ENCODE results near the gene ZNF446.
A peak's percentile ranks its signal among the peaks of the same experiment; 100 is the strongest.
"Not testable (repeated sequence)": the region's sequence is repeated elsewhere in the genome, so short reads cannot be mapped to it uniquely, and the experiment has no call there.

ZNF446 gene

DNA sequence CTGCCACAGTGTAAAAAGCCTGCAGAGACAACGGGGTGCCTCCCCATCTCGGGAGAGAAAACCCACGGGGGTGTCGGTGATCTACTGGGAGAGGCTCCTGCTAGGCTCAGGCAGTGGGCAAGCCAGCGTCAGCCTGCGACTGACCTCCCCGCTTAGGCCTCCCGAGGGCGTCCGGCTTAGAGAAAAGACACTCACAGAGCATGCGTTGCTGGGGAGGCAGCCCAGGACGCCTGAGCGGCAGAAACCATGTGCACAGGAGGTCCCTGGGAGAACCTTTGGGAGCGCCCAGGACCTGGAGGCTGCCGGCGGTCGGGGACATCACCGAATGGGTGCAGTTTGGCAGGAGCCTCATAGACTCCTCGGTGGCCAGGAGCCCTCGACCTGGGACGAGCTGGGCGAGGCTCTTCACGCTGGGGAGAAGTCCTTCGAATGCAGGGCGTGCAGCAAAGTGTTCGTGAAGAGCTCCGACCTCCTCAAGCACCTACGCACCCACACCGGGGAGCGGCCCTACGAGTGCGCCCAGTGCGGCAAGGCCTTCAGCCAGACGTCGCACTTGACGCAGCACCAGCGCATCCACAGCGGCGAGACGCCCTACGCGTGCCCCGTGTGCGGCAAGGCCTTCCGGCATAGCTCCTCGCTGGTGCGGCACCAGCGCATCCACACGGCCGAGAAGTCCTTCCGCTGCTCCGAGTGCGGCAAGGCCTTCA, 5.2 kb upstream of the ZNF446 start:
- not testable (repeated sequence) for DNase-seq

DNA sequence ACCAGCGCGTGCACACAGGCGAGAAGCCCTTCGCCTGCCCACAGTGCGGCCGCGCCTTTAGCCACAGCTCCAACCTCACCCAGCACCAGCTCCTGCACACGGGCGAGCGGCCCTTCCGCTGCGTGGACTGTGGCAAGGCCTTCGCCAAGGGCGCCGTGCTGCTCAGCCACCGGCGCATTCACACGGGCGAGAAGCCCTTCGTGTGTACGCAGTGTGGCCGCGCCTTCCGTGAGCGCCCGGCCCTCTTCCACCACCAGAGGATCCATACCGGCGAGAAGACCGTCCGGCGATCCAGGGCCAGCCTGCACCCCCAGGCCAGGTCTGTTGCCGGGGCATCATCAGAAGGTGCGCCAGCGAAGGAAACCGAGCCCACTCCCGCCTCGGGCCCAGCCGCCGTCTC, 4.4 kb upstream of the ZNF446 start:
- DNase-seq: no peak

DNA sequence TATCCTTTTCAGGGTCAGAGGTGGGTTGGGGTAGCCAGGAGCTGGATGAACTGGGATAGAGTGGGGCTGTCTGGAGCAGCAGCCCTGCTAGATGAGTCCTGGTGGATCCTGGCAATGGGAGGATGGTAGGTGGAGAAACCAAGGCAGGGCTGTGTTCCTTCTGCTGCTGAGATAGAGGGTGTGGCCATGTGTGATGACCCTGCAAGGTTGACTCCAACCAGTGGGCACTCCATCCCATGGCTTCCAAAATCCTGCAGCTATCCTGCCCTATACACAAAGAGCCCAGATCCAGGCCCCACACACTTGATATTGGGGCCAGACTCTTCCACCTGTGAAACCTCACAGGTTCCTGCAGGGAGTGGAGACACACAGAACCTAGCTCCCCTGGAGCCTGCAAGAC, 2.4 kb upstream of the ZNF446 start:
- no peak for DNase-seq

DNA sequence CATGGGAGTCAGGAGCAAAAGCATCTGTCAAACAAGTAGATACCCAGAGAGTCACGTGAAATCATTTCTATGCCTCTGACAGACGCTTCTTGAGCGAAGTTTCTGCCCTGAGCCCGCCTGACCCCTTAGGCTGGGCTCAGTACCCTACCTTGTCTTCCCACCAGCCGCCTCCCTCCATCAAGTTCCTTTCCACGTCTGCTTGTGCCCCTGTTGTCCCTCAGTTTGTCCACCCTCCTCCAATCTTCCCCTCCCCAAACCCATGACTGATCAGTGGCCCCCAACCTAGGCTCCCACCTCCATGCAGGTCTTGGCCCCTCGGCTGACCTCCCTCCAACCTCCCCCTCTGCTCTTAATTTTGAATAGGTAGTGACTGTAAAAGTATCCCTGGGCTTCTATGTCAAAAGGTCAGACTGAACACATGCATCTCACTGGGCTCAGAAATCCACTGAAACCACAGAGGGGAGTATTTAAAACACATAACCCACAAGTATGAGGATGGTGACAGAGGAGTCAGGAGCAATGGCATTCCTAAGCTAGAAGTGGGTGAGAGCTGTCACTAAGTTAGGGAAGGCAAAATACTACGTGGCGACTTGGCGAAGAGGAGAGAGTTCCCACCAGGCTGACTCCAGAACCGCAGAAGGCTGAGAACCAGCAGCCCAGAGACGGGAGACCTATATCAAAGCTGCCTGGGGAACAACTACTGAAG, 1.7 kb upstream of the ZNF446 start:
- DNase-seq: no peak

DNA sequence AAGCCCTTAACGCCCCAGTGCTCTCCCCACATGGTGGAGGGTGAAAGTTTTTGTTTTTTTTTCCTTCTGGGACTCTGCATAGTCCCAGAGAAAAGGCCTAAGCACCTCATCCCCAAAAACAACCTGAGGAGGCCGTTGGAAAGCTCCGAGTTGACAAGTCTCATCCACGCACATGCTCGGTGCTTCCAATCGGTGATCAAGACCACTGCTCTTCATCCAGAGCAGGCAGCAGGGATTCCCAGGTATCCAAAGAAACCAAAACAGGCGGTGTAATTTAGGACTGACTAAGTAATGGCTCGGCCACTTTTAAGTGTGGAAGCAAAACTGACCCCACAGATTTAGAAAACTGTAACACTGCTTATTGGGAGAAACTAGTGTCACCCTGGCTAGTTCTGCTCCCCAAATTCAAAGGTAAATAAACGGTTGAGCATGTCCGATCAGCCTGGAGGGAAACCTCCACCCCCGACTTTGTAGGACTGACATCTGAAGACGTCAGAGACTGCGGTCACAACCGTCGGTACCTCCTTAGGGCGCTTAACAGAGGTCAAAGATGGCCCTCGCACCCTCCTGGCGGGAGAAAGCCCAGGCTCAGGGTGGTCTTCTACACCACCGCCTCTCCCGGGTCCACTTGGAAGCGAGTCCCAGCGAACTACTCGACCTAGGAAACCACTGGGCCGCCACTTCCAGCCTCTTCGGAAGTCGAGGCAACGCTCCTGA, 997 bp upstream of the ZNF446 start:
- no peak for DNase-seq

DNA sequence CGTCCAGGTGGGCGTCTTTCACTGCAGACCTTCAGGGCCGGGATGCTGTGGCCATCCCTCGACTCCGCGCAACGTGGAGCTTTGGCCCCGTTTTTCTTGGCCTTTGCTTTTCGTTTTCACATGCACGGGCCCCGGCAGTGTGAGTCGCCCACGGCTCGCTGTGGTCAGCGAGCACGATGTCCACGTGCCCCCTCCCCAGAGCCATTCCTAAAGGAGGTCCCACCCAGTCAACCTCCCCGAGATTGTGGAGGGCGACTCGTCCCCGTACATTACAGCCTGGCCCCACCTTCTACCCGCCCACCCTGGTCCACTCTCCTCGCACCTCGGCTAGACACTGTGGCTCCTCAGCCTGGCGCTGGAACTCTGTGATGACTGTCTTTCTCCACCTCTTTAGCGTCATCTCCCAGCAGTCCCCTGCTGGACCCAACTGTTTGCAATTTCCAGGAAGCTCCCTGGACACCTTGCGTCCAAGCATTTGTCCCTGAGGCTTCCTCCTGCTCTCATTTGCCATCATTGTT, 405 bp downstream of the ZNF446 start:
- DNase-seq: no peak

DNA sequence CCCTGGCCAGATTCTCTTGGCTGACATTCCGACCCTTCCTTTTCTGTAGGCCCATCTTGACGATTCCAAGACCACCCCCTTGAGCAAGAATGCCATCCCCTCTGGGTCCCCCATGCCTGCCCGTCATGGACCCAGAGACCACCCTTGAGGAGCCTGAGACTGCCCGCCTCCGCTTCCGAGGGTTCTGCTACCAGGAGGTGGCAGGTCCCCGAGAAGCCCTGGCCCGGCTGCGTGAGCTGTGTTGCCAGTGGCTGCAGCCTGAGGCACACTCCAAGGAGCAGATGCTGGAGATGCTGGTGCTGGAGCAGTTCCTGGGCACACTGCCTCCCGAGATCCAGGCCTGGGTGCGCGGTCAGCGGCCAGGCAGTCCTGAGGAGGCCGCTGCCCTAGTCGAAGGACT, 978 bp downstream of the ZNF446 start:
- DNase-seq: no peak

DNA sequence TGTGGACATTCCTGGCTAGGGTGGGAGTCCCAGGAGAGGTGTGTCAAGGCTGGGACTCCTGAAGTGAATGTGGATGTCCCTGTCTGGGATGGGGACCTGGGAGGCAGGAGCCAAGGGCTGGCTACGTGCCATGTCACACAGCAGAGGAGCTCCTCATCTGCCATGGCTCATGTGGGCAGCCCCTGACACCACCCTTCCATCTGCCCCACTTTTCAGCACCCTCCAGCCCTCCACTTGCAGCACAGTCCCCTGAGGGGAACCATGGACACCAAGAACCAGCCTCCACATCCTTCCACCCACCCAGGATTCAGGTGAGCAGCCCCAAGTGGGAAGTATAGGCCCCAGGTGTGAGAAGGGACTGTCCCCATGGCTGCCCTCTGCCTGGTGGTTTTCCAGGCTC, 1.7 kb downstream of the ZNF446 start:
- DNase-seq: no peak

DNA sequence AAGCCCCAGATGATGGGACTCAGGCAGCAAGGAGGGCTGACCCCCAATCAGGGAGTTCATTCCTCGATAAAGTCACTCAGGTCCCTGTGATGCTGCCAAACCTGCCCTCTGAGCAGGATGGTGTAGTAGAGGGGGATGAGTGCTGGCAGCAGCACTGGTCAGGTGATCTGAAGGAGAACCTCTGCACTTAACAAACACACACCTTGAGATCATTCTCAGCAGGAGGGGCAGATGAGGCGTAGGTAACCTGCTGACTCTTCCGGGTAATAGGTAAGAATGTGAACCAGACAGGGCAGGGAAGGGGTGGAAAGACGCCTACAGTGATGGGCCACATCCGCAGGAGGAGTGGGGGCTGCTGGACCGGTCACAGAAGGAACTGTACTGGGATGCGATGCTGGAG, 3.2 kb downstream of the ZNF446 start:
- DNase-seq: no peak

DNA sequence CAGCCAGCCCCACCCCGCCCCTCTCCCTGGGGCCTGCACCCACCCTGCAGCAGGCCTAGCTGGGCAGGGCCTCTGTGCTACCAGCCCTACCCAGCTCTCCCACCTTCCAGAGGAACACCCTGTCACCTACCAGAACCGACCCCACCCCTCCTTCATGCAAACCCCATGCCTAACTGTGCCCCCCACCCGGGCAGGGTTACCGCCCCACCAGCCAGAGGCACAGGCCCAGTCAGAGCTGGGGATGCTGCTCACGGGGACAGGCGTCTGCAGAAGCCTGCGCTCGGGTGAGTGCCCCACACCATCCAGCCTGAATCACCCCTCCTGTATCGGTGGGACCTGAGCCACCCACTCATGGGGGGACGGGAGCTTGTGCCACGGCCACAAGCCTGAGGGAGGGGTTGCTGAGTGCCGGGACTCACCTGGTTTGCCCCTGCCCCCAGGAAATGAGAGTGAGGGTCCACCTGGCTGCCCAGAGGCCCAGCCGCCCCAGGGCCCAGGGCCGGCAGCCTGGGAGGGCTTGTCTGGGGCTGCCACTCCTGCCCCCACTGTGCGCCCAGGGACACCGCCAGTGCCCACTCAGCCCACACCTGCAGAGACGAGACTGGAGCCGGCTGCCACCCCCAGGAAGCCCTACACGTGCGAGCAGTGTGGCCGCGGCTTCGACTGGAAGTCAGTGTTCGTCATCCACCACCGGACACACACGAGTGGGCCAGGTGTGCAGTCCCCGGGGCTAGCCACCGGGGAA, 3.8 kb downstream of the ZNF446 start:
- DNase-seq: no peak

DNA sequence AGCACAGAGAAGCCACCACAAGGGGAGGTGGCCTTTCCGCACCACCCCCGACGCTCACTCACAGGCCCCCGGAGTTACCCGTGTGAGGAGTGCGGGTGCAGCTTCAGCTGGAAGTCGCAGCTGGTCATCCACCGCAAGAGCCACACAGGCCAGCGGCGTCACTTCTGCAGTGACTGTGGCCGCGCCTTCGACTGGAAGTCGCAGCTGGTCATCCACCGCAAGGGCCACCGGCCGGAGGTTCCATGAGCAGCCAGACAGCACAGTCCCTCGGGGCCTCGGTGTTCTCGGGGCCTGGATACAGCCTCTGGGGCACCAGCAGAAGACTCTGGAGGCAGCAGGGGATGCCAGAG, 4.3 kb downstream of the ZNF446 start:
- no peak for DNase-seq

DNA sequence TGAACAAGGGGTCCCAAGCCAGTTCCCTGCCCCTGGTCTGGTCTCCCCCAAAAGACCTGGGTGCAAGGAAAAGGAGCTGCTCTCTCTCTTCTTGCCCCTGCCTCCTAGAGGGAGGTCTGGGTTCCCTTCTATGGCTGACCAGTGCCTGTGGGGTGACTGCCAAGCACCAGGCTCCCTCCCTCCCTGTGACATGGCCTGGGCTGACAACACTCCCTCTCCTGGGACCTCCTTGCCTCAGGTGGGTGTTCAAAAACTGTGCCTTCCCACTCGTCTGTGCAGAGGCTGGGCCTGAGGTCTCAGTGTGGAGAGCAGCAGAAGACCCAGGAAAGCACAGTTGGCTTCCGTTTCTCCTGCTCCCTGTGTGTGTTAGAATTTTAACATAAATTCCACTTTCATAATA, 4.7 kb downstream of the ZNF446 start:
- no peak for DNase-seq

DNA sequence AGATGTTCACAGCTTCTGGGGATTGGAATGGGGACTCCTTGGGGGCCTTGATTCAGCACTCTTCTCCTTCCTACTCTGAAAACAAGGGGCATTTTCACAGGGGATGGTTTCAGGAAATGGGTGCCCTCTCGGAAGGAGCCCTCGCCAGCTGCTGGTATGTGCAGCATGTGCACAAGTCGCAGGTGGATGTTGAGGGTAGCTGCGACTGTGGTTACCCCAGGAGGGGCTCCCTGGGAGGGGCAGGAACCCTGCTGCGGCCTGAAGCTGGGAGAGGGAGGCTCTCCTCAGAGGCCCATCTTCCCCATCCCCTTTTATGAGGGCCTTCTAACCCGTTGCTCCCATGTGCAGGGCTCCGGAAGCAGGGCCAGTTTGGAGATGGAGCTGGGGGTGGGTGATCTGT, 6.2 kb downstream of the ZNF446 start:
- no peak for DNase-seq

DNA sequence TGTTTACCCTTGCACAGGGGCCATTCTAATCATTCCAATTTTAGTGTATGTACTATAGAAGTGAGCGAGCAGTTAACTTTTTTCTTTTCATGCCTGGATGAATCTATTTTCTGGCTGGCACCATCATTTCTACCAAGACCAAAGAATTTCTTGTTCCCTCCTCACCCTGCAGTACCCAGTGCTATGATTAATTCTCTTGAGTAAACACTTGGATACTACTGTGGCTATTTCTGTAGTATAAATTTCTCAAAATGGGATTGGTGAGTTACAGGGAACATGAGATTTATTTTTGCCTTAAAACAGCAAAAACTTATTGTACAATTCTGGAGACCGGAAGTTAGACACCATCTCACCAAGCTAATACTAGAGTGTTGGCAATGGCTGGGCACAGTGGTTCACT, 7.6 kb downstream of the ZNF446 start:
- DNase-seq: no peak

DNA sequence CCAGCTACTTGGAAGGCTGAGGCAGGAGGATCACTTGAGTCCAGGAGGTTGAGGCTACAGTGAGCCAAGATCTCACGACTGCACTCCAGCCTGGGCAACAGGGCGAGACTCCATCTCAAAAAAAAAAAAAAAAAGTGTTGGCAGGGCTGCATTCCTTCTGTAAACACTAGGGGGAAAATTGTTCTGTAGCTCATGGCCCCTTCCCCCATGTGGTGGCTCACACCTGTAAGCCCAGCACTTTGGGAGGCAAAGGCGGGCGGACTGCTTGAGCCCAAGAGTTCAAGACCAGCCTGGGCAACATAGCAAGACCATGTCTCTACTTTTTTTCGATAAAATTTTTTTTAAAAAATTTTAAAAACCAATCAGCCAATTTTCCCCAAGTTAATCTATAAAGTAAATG, 8.2 kb downstream of the ZNF446 start:
- DNase-seq: not testable (repeated sequence)

DNA sequence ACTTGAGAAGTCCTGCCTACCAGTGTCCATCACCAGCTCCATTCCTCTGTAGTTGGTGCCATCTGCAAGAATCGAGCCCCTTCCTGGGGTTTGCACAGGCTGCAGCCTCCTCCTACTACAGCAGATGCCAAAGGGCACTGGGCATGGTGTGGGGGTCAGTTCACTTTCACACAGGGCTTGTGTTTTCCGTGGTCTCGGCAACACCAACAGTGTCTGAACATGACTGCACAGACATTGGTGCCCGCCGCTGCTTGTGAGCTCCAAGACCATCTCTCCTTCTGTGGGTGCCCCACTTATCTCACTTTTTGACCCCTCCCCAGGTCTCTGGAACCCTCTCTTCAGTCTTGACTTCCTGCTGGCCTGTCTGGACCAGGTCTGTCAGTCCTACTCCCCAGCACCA, 15.2 kb downstream of the ZNF446 start:
- no peak for DNase-seq

DNA sequence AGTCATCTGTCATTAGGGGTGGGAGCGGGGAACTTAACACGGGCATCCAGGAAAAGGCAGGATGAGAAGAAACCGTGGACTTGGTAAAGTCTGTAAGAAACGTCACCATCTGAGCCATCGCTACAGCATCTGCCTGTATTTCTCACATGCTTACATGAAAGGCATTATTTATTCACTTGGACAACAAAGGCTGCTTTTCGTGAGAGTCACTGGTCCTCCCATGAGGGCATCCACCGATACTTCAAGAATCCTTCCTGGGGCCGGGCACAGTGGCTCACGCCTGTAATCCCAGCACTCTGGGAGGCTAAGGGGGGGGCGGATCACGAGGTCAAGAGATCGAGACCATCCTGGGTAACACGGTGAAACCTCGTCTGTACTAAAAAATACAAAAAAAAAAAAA, 16.1 kb downstream of the ZNF446 start:
- peak; percentile 14 for DNase-seq

DNA sequence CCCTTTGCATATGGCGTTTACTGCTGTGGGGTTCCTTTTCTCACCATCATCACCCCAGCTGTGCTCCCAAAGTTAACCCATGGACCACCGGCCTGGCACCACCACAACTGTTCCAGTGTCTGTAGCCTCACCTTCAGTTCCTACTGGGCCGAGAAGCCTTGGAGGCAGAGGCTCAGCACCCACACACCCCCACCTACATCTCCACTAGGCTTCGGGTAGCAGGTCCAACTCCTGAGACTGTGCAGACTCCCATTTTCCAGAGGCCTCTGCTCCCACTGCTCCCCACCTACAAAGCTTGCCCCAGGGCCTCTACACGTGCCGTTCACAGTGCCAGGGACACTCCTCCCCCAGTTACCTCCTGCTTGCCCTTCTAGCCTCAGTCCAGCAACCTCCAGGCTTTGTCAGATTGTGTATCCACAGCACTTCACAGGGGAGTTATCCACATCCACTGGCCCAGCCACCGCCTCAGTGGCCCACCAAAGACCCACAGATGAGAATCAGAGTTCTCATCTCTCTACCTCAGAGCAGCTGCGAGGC, 21.6 kb downstream of the ZNF446 start:
- DNase-seq: no peak

DNA sequence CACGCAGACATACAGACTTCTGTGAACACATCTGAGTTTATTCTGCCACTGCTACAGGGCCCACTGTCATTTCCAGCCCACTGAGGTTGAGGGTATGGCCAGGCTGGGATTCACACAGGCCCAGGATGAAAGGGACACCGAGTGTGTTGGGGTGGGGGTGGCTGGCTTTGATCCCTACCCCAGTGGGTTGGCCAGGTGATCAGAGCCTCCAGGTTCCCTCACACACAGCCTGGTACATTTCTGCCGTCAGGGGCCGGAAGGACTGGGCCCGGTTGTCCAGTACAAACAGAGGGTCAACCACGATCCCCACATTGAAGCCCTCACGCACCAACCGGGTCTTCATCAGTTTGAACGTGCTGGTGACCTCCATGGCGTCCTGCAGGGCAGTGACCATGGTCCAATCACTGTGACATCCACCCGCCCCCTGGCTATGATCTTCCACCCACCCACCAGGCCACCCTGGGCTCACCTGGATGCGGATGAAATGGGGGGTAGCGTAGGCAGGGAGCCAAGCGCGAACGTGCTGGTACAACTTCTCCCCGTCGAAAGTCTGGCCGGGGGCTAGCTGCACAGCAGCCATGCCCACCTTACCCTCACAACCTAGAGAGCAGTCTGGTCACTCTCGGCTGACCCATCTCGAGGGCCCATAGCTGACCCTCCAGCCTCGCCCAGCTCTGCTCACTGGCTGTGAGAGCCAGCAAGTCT, 22.3 kb downstream of the ZNF446 start:
- DNase-seq: no peak

DNA sequence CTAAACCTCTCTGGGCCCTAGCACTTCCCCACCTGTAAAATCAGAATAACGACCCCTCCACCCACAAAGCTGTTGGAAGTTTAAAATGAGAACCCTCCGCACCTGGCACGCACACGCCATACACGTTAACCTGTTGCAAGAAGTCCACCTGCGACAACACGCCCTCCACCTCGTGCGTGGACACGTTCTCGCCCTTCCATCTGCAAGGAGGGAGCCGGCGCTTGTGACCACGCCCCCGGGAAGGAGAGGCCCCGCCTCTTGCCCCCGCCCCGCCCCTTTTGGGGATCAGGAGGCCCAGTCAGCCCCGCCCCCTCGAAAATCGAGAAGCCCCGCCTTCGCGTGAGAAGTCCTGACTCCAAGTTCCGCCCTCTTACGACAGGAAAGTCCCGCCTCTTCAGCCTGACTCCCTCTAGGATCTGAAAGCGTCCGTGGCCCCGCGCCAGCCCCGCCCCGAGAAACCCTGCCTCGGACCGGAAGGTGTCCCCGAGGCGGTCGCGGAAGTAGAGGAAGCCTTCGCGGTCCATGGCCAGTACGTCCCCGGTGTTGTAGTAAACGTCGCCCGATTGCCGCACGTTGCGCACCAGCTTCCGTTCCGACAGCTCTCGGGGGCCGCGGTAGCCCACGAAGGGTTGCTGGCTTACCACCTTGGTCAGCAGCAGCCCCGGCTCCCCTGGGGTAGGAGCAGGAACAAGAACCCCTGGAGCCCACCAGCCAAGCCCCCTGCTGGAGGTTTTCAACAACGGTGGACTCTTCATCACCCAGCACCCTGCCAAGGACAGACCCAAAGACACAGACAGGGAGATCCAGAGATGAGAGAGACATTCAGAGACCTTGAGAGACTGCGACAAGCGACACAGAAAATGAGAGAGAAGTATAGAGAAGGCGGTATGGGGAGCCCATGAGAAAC, 23.1 kb downstream of the ZNF446 start:
- DNase-seq: peak; percentile 99

DNA sequence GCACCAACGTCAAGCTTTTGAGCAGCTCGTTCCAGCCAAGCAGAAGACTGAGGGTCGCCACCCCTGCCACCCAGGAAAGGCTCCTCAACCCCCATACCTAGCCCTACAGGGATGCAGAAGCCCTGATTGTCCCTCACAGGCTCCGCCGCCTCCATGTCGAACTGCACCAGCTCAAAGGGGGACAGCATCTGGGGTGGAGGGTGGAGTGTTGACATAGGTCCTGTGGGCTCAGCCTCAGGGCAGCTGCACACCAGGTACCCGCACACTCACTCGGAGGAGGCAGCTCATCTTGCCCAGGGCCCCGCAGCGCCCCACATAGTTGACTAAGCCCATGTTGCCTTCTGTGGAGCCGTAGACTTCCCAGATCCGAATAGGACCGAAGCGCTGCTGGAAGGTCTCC, 24.1 kb downstream of the ZNF446 start:
- DNase-seq: no peak
